HT-29 (cell line): Measurements from ENCODE around the gene MERTK. TPM values are rescaled to one million over a fixed set of nuclear protein-coding genes. Genes with fewer than 3 reads are reported as not detected.
A peak's percentile ranks its signal among the peaks of the same experiment; 100 is the strongest.
"Not testable (repeated sequence)": the region's sequence is repeated elsewhere in the genome, so short reads cannot be mapped to it uniquely, and the experiment has no call there.

Source experiments
- DNase-seq: peaks from one replicate; pipeline ENCODE4 v3.0.0-alpha.2; 2015; ENCODE audit warnings: low spot score
- total RNA-seq: library from RNA; depleted of rRNA; stranded (reverse); fragments of >200 nt; shearing (Covaris generic); gene quantifications from 2 replicates; pipeline ENCODE4 v1.2.3, GENCODE V29; 2014; rRNA removed

MERTK gene
- 0.34 and 0.46 TPM in 2 replicates for total RNA-seq

GRCh38 chr2:111897924-111898702, at the start of gene MERTK:
TSS of gene MERTK (plus strand) at chr2:111898607. CDS start at chr2:111898736, 129 bp downstream.
- DNase-seq, result peak; percentile 80

GRCh38 chr2:111850646-111851045, 47.8 kb upstream of the MERTK start:
- DNase-seq, result peak; percentile 50

GRCh38 chr2:111852544-111852943, 45.9 kb upstream of the MERTK start:
- not testable (repeated sequence) for DNase-seq

GRCh38 chr2:111860005-111860404, 38.4 kb upstream of the MERTK start:
- not testable (repeated sequence) for DNase-seq

GRCh38 chr2:111865124-111865523, 33.3 kb upstream of the MERTK start:
- not testable (repeated sequence) for DNase-seq

GRCh38 chr2:111872806-111873205, 25.6 kb upstream of the MERTK start:
- not testable (repeated sequence) for DNase-seq

GRCh38 chr2:111883661-111884591, 14.5 kb upstream of the MERTK start, which contains the start of gene ANAPC1:
TSS of gene ANAPC1 (minus strand) at chr2:111884193. CDS start at chr2:111880825, 3,368 bp downstream.
- peak; percentile 93 for DNase-seq

- DNase-seq, result no peak
These were observed 13.8 kb upstream of the MERTK start for GRCh38 chr2:111884592-111884964.

- DNase-seq, result no peak
These were observed 2.4 kb upstream of the MERTK start for GRCh38 chr2:111896024-111896423.

- DNase-seq, result no peak
These were observed 1.8 kb upstream of the MERTK start for GRCh38 chr2:111896576-111896975.

GRCh38 chr2:111897630-111897923, 830 bp upstream of the MERTK start:
- DNase-seq, result no peak

GRCh38 chr2:111898703-111899514, 502 bp downstream of the MERTK start:
- DNase-seq, result no peak

- DNase-seq, result peak; percentile 68
These were observed 2.5 kb downstream of the MERTK start for GRCh38 chr2:111900859-111901258.

- DNase-seq, result no peak
These were observed 5.1 kb downstream of the MERTK start for GRCh38 chr2:111903516-111903915.

GRCh38 chr2:111903930-111904439, 5.6 kb downstream of the MERTK start:
- DNase-seq, result no peak

GRCh38 chr2:111904726-111905474, 6.5 kb downstream of the MERTK start:
- DNase-seq, result no peak

- DNase-seq, result not testable (repeated sequence)
These were observed 7.1 kb downstream of the MERTK start for GRCh38 chr2:111905475-111905869.

- no peak for DNase-seq
These were observed 7.8 kb downstream of the MERTK start for GRCh38 chr2:111905990-111906735.

GRCh38 chr2:111908578-111908977, 10.2 kb downstream of the MERTK start:
- DNase-seq, result no peak

- no peak for DNase-seq
These were observed 10.7 kb downstream of the MERTK start for GRCh38 chr2:111909079-111909478.
